ENCODE measurements around the gene USP11. TPM values are rescaled to one million over a fixed set of nuclear protein-coding genes. Genes with fewer than 3 reads are reported as not detected.

The USP11 gene
- total and polyA plus RNA-seq, 11 donors = 17.9 to 68.9 (median 42.9) TPM

GRCh38 chrX:47239898-47240545 is 7.2 kb downstream of the USP11 start:
- no peak for TF ChIP-seq POLR2A (IDR thresholded peaks at IDR 0.05)
- TF ChIP-seq CTCF (IDR thresholded peaks at IDR 0.05) = no peak
- intact Hi-C loops (cut with DNase I) = no loop called here
- ATAC-seq (peak in 1 of 4 donors; percentile 6), DNase-seq (no peak)
- Histone ChIP-seq H3K27ac (no peak overlapping the region), H3K36me3 (peaks cover 0 to 51% (median 40%) of the 10 kb centered on the region in 9 donors), H3K4me3 (no peak overlapping the region), H3K9me3 (no peaks in the 10 kb centered on the region), H3K4me1 (peaks cover 0 to 7% (median 0%) of the 10 kb centered on the region in 12 donors), H3K27me3 (peaks cover 0 to 22% (median 0%) of the 10 kb centered on the region in 9 donors)
- 95 to 98% (median 97%) methylated on average over 12 of the region's 12 CpGs for WGBS, 4 donors

DNA sequence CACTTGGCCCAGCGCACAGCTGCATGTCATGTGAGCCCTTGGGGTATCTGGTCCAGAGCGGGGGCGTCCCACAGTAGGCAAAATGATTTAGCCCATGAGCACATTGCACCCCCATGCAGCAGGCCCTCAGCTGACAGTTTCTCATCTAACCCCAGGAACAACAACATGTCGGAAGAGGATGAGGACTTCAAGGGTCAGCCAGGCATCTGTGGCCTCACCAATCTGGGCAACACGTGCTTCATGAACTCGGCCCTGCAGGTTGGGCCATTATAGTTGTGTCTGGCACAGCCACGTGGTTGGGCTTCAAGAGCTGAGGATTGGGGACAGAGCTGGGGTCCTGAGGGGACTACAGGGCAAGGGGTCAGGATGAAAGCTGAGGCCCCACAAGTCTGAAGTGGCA is 7.8 kb downstream of the USP11 start:
- Histone ChIP-seq H3K27me3 (peaks cover 0 to 22% (median 0%) of the 10 kb centered on the region in 9 donors), H3K27ac (no peak overlapping the region), H3K36me3 (peaks cover 0 to 57% (median 43%) of the 10 kb centered on the region in 9 donors), H3K9me3 (no peaks in the 10 kb centered on the region), H3K4me1 (peaks cover 0 to 3% (median 0%) of the 10 kb centered on the region in 12 donors), H3K4me3 (no peak overlapping the region)
- no peak for ATAC-seq
- 83 to 88% (median 87%) methylated on average over 7 of the region's 7 CpGs for WGBS, 4 donors
- TF ChIP-seq CTCF (IDR thresholded peaks at IDR 0.05) = no peak
- no peak for TF ChIP-seq POLR2A (IDR thresholded peaks at IDR 0.05)
- intact Hi-C loops (cut with DNase I) = no loop called here
- DNase-seq = no peak

DNA sequence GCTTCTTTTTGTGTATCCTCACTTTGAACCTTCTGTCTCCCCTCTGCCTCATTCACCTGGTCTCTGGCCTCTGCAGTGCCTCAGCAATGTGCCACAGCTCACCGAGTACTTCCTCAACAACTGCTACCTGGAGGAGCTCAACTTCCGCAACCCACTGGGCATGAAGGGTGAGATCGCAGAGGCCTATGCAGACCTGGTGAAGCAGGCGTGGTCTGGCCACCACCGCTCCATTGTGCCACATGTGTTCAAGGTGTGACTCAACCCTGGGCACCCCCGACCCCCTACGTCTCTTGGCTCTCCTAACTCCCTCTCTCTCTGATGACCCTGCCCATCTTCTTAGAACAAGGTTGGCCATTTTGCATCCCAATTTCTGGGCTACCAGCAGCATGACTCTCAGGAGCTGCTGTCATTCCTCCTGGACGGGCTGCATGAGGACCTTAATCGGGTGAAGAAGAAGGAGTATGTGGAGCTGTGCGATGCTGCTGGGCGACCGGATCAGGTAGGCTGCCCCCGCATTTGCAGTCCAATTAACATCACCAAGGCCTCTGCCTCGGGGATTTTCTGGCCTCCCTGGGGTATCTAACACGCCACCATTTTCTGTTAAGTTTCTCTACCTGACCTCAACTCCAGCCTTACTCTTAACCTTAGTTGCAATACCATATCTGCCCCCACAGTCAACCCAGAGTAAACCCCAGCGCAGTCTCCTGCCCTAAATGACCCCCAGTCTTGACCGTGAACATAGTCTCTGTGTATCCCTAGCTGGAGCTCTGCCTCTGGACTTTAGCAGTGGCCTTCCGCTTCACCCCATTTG is 8.6 kb downstream of the USP11 start:
- Histone ChIP-seq H3K4me1 (peaks cover 0 to 3% (median 0%) of the 10 kb centered on the region in 12 donors), H3K27me3 (peaks cover 0 to 22% (median 0%) of the 10 kb centered on the region in 9 donors), H3K27ac (no peak overlapping the region), H3K4me3 (no peak overlapping the region), H3K36me3 (peaks cover 0 to 65% (median 51%) of the 10 kb centered on the region in 9 donors), H3K9me3 (no peaks in the 10 kb centered on the region)
- ATAC-seq = no peak
- TF ChIP-seq CTCF (IDR thresholded peaks at IDR 0.05) (no peak), POLR2A (IDR thresholded peaks at IDR 0.05) (no peak)
- intact Hi-C loops (cut with DNase I) = no loop called here
- no peak for DNase-seq
- WGBS, 4 donors = 93 to 98% (median 96%) methylated on average over 18 of the region's 18 CpGs

DNA sequence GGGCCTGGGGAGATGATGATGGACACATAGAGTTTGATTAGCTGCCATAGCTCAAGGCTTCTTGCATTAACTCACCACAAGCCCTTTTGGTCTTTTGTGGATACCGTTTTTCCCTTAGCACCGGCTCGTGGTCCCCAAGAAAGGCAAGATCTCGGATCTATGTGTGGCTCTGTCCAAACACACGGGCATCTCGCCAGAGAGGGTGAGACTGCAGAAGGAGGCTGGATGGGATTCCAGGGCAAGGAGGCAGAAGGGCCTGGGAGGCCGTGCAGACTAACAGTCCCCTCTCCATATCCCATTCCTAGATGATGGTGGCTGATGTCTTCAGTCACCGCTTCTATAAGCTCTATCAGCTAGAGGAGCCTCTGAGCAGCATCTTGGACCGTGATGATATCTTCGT is 9.5 kb downstream of the USP11 start:
- Histone ChIP-seq H3K9me3 (no peaks in the 10 kb centered on the region), H3K27me3 (peaks cover 0 to 15% (median 0%) of the 10 kb centered on the region in 9 donors), H3K36me3 (peaks cover 0 to 74% (median 52%) of the 10 kb centered on the region in 9 donors), H3K27ac (no peak overlapping the region), H3K4me1 (no peaks in the 10 kb centered on the region), H3K4me3 (no peak overlapping the region)
- intact Hi-C loops (cut with DNase I) = no loop called here
- no peak for TF ChIP-seq CTCF (IDR thresholded peaks at IDR 0.05)
- TF ChIP-seq POLR2A (IDR thresholded peaks at IDR 0.05) = no peak
- 91 to 94% (median 93%) methylated on average over 10 of the region's 10 CpGs for WGBS, 4 donors
- no peak for DNase-seq
- ATAC-seq = no peak
